Suprapubic skin (tissue), 4 donors: ENCODE results near the gene SIRT3. TPM values are rescaled to one million over a fixed set of nuclear protein-coding genes. Genes with fewer than 3 reads are reported as not detected.

Experiments used
- DNase-seq, 2 donors: peaks; one replicate each; pipeline ENCODE4 v3.0.0-alpha.2; 2019; ENCODE audit warnings: low spot score in 2 of 2
- H3K27ac ChIP-seq: fragments of 200-600 bp; sonication (generic); one replicate; pipeline ENCODE4 v1.5.1; 2019
- H3K27me3 ChIP-seq: fragments of 200-600 bp; sonication (generic); one replicate; pipeline ENCODE4 v1.5.1; 2019
- H3K36me3 ChIP-seq: fragments of 200-600 bp; sonication (generic); one replicate; pipeline ENCODE4 v1.5.1; 2019
- H3K4me1 ChIP-seq: fragments of 200-600 bp; sonication (generic); one replicate; pipeline ENCODE4 v1.5.1; 2019
- H3K4me3 ChIP-seq: fragments of 200-600 bp; sonication (generic); one replicate; pipeline ENCODE4 v1.5.1; 2019; ENCODE audit warnings: mild to moderate bottlenecking
- H3K9me3 ChIP-seq: fragments of 200-600 bp; sonication (generic); one replicate; pipeline ENCODE4 v1.5.1; 2019
- CTCF ChIP-seq, 2 donors: fragments of 200-600 bp in 1 of 2; fragments of 450-650 bp in 1 of 2; sonication (generic) in 1 of 2; IDR thresholded peaks; one replicate each; pipeline ENCODE4 v1.5.1; 2016 to 2019; ENCODE audit warnings: antibody characterized with exemption in 2 of 2, mild to moderate bottlenecking in 1 of 2, moderate library complexity in 1 of 2
- EP300 ChIP-seq: sonication (generic); formaldehyde crosslinking; IDR thresholded peaks from one replicate; pipeline ENCODE4 v1.6.1; 2017; ENCODE audit warnings: antibody characterized with exemption
- POLR2A ChIP-seq, 2 donors: fragments of 450-650 bp; IDR thresholded peaks; one replicate each; pipeline ENCODE4 v1.6.1; 2017; ENCODE audit warnings: antibody characterized with exemption in 2 of 2, mild to moderate bottlenecking in 2 of 2, moderate library complexity in 2 of 2
- POLR2AphosphoS5 ChIP-seq, 3 donors: sonication (generic); formaldehyde crosslinking; IDR thresholded peaks; one replicate each; pipeline ENCODE4 v1.6.1; 2017; ENCODE audit warnings: antibody characterized with exemption in 3 of 3
- WGBS: methylation state at CpG from one replicate; pipeline ENCODE4 v1.1.5; 2018; 5-methylcytosine and 5-hydroxymethylcytosine counted together
- total RNA-seq, 4 donors: library from RNA; depleted of rRNA; stranded (reverse); fragments of >200 nt; gene quantifications; one replicate each; pipeline ENCODE4 v1.1.0, GENCODE V29; 2016

SIRT3 gene
- total RNA-seq, 4 donors from 2014 or later: 9.1 to 20.1 (median 13.3) TPM

DNA sequence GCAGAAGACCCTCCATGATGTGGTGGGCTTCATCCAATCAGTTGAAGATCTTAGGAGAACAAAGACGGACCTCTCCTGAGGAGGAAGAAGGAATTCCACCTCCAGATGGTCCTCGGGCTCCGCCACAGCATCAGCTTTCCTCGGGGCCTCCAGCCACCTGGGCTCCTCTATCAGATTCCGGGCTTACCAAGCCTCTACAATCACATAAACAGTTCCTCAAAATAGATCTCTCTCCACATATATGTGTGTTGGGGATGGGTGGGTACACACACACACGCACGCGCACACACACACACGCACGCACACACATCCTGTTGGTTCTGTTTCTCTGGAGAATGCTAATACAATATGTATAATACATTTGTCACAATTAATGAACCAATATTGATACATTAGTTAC is 23.3 kb upstream of the SIRT3 start:
- WGBS: 74% methylated on average over 10 of the region's 10 CpGs
- no peak for DNase-seq
- Histone ChIP-seq H3K4me3 (no peak overlapping the region), H3K9me3 (no peaks in the 10 kb centered on the region), H3K27ac (no peak overlapping the region), H3K4me1 (no peaks in the 10 kb centered on the region), H3K27me3 (no peaks in the 10 kb centered on the region), H3K36me3 (no peaks in the 10 kb centered on the region)
- no peak for TF ChIP-seq POLR2AphosphoS5 (IDR thresholded peaks at IDR 0.05)
- TF ChIP-seq POLR2A (IDR thresholded peaks at IDR 0.05): no peak
- TF ChIP-seq CTCF (IDR thresholded peaks at IDR 0.05): no peak
- no peak for TF ChIP-seq EP300

DNA sequence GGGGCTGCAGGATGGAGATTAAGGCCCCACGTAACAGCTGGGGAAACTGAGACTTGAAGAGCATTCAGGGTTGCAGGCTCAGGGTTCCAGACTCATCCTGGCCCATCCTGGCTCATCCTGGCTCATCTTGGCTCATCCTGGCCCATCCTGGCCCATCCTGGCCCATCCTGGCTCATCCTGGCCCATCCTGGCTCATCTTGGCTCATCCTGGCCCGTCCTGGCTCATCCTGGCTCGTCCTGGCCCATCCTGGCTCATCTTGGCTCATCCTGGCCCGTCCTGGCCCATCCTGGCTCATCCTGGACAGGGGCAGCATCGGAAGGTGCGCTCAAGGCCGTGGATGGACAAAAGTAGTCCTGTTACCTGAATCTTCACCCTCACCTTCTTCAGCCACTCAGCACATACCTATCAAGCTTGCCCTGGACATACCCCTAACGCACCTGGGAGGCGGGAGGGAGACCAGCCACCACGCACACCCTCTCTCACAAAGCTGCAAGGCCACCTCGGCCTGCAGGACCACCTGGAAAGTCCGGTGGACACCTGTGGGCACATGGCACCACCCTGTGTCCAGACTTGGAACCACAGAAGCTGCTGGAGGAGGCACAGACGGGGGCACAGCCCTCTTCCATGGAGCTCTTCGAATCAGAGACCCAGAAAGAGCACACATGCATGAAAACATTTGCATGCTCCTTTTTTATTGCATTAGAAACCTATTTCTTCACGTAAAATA is 21.8 kb upstream of the SIRT3 start:
- Histone ChIP-seq H3K4me3 (no peak overlapping the region), H3K9me3 (no peaks in the 10 kb centered on the region), H3K4me1 (no peaks in the 10 kb centered on the region), H3K27me3 (no peaks in the 10 kb centered on the region), H3K27ac (no peak overlapping the region), H3K36me3 (peaks cover 11% of the 10 kb centered on the region)
- no peak for TF ChIP-seq POLR2A (IDR thresholded peaks at IDR 0.05)
- TF ChIP-seq EP300: no peak
- no peak for TF ChIP-seq CTCF (IDR thresholded peaks at IDR 0.05)
- no peak for TF ChIP-seq POLR2AphosphoS5 (IDR thresholded peaks at IDR 0.05)
- WGBS: 79% methylated on average over 11 of the region's 15 CpGs
- no peak for DNase-seq

DNA sequence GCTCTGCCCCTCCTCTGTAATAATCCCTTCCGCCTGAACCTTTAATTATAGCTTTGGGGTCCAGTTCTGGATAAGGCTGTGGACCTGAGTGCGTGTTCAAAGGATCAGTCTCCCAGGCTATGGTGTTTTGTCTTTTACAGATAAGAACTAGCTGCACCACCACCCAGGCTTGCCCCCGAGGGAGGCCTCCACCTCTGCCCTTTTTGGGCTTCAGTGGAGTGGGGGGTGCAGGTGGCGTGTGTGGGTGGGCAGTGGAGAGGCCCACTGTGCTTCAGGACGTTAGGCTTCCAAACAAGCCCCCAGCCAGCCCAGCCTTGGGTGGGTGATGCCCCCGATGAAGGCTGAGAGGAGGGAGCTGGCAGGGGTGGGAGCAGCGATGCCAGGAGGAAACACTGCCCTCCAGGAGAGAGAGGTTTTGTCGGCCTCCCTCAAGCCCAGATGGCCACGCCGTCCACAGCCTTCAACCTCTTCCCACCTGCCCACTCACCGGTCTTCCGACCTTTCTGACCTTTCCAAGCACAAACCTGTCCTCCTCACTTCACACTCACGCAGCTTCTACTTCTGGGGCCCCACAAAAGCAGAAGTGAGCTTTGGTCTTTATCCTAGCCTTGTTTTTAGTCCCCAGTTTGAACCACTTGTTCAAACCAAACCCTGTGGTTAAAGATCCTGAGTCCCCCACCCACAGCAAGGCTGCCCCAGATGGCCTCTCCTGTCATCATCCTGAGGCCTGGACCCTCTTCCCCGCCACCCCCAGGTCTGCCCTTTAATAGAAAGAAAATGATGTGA is 21.0 kb upstream of the SIRT3 start:
- no peaks in the 10 kb centered on the region for H3K27me3 ChIP-seq
- 83% methylated on average over 13 of the region's 14 CpGs for WGBS
- DNase-seq: no peak

DNA sequence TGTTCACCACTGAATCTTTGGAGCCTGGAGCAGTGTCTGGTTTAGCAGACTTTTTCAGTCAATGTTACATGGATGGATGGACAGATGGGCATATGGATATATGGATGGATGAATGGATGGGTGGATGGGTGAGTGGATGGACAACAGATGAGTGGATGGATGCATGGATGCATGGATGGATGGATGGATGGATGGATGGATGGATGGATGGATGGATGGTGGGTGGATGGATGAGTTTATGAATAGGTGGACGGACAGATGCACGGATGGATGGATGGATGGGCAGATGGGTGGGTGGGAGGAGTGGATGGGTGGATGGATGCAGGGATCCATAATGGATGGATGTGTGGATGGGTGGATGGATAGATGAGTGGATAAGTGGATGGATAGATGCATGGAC is 19.7 kb upstream of the SIRT3 start:
- Histone ChIP-seq H3K9me3 (no peaks in the 10 kb centered on the region), H3K4me3 (no peak overlapping the region), H3K4me1 (no peaks in the 10 kb centered on the region), H3K36me3 (peaks cover 30% of the 10 kb centered on the region), H3K27me3 (no peaks in the 10 kb centered on the region), H3K27ac (no peak overlapping the region)
- TF ChIP-seq POLR2A (IDR thresholded peaks at IDR 0.05) (no peak), POLR2AphosphoS5 (IDR thresholded peaks at IDR 0.05) (no peak), CTCF (IDR thresholded peaks at IDR 0.05) (no peak), EP300 (no peak)
- 94% methylated on average over 2 of the region's 2 CpGs for WGBS
- DNase-seq: no peak

More for the DNA sequence above, 21.0 kb upstream of the SIRT3 start:
- TF ChIP-seq CTCF (IDR thresholded peaks at IDR 0.05) (no peak), POLR2AphosphoS5 (IDR thresholded peaks at IDR 0.05) (no peak), EP300 (no peak), POLR2A (IDR thresholded peaks at IDR 0.05) (no peak)
- H3K9me3 ChIP-seq: no peaks in the 10 kb centered on the region
- H3K4me3 ChIP-seq: no peak overlapping the region
- no peaks in the 10 kb centered on the region for H3K4me1 ChIP-seq
- H3K36me3 ChIP-seq: peaks cover 19% of the 10 kb centered on the region
- no peak overlapping the region for H3K27ac ChIP-seq

- TF ChIP-seq CTCF (IDR thresholded peaks at IDR 0.05) (no peak), EP300 (no peak), POLR2AphosphoS5 (IDR thresholded peaks at IDR 0.05) (no peak), POLR2A (IDR thresholded peaks at IDR 0.05) (no peak)
- no peaks in the 10 kb centered on the region for H3K27me3 ChIP-seq
- no peak overlapping the region for H3K4me3 ChIP-seq
- no peaks in the 10 kb centered on the region for H3K9me3 ChIP-seq
- H3K27ac ChIP-seq: no peak overlapping the region
- peaks cover 36% of the 10 kb centered on the region for H3K36me3 ChIP-seq
- no peak for DNase-seq
- WGBS: 55% methylated on average over 3 of the region's 3 CpGs
- H3K4me1 ChIP-seq: no peaks in the 10 kb centered on the region
Measured at GRCh38 chr11:255176-255575, 19.0 kb upstream of the SIRT3 start.
